Transverse colon (tissue), 4 donors: ENCODE results near the gene PACRG. TPM values are rescaled to one million over a fixed set of nuclear protein-coding genes. Genes with fewer than 3 reads are reported as not detected.

Experiments used
- DNase-seq: peaks from one replicate; pipeline ENCODE4 v3.0.0-alpha.2; 2019
- H3K27ac ChIP-seq, 4 donors: fragments of 200-600 bp; sonication (generic); 2 replicates each; pipeline ENCODE4 v1.5.1; 2016 to 2018; ENCODE audit warnings: inconsistent platforms in 4 of 4
- H3K27me3 ChIP-seq: fragments of 200-600 bp; sonication (generic); 2 replicates; pipeline ENCODE4 v1.5.1; 2017; ENCODE audit warnings: inconsistent platforms
- H3K36me3 ChIP-seq, 4 donors: fragments of 200-600 bp; sonication (generic); 2 replicates each; pipeline ENCODE4 v1.5.1; 2017 to 2019; ENCODE audit warnings: inconsistent platforms in 4 of 4
- H3K4me1 ChIP-seq, 4 donors: fragments of 200-600 bp; sonication (generic); 2 replicates each; pipeline ENCODE4 v1.5.1; 2017 to 2020; ENCODE audit warnings: inconsistent platforms in 4 of 4
- H3K4me3 ChIP-seq, 4 donors: fragments of 200-600 bp; sonication (generic); 1 replicate in 1 of 4; 2 replicates in 3 of 4; pipeline versions ENCODE4 v1.5.1 to v1.6.1; 2017 to 2019; ENCODE audit warnings: inconsistent platforms in 4 of 4
- H3K9me3 ChIP-seq, 2 donors: fragments of 200-600 bp; sonication (generic); 2 replicates each; pipeline ENCODE4 v1.5.1; 2017 to 2019; ENCODE audit warnings: inconsistent platforms in 2 of 2
- CTCF ChIP-seq, 5 experiments: fragments of 200-600 bp in 3 of 5; fragments of 450-650 bp in 2 of 5; sonication (generic) in 3 of 5; IDR thresholded peaks; 1 replicate in 2 of 5; 2 replicates in 3 of 5; pipeline ENCODE4 v1.5.1; 2016 to 2017; ENCODE audit warnings: antibody characterized with exemption in 5 of 5, inconsistent platforms in 3 of 5, mild to moderate bottlenecking in 2 of 5, moderate library complexity in 1 of 5
- EP300 ChIP-seq: sonication (generic); formaldehyde crosslinking; IDR thresholded peaks from one replicate; pipeline ENCODE4 v1.6.1; 2017; ENCODE audit warnings: antibody characterized with exemption, low read depth
- POLR2A ChIP-seq: fragments of 450-650 bp; IDR thresholded peaks from one replicate; pipeline ENCODE4 v1.6.1; 2016; ENCODE audit warnings: antibody characterized with exemption, mild to moderate bottlenecking, moderate library complexity
- POLR2AphosphoS5 ChIP-seq, 3 donors: sonication (generic); formaldehyde crosslinking; IDR thresholded peaks; one replicate each; pipeline ENCODE4 v1.6.1; 2016; ENCODE audit warnings: antibody characterized with exemption in 3 of 3
- WGBS, 2 donors: methylation state at CpG; one replicate each; pipeline ENCODE4 v1.1.5; 2018; ENCODE audit warnings: low coverage in 1 of 2; 5-methylcytosine and 5-hydroxymethylcytosine counted together
- in situ Hi-C, 4 donors: fragments of 200-750 bp; cut with MboI; loops; one replicate each; pipeline versions ENCODE4 v1.15.0 to v1.15.1; 2017; ENCODE audit warnings: low sequenced_read_pairs in 3 of 4, low pct_ligation_motif_present in 1 of 4, low pct_unique_long_range_greater_than_20kb in 1 of 4
- intact Hi-C: fragments of 100-400 bp; cut with DNase I; formaldehyde crosslinking; loops from one replicate; pipeline ENCODE4 v1.15.1; 2023; ENCODE audit warnings: low total_unique reads
- total RNA-seq, 4 donors: library from RNA; depleted of rRNA; stranded (reverse); fragments of >200 nt; gene quantifications; one replicate each; pipeline ENCODE4 v1.1.0, GENCODE V29; 2016

Gene PACRG
- total RNA-seq, 4 donors from 2014 or later, result 1.2 to 13.8 (median 1.4) TPM; not detected in 1

- no peak for TF ChIP-seq POLR2AphosphoS5 (IDR thresholded peaks at IDR 0.05)
- no peak overlapping the region for H3K4me3 ChIP-seq
- in situ Hi-C loops, result no loop called here
- no peak for DNase-seq
- no peaks in the 10 kb centered on the region for H3K9me3 ChIP-seq
- H3K36me3 ChIP-seq, result no peaks in the 10 kb centered on the region
- H3K4me1 ChIP-seq, result no peaks in the 10 kb centered on the region
- H3K27me3 ChIP-seq, result no peaks in the 10 kb centered on the region
- no peak overlapping the region for H3K27ac ChIP-seq
- intact Hi-C loops, result no loop called here
- WGBS, 2 donors, result 84 to 86% methylated on average over 6 to 7 of the region's 7 CpGs
Observed at GRCh38 chr6:163182696-163183095, 454.9 kb downstream of the PACRG start.

DNA sequence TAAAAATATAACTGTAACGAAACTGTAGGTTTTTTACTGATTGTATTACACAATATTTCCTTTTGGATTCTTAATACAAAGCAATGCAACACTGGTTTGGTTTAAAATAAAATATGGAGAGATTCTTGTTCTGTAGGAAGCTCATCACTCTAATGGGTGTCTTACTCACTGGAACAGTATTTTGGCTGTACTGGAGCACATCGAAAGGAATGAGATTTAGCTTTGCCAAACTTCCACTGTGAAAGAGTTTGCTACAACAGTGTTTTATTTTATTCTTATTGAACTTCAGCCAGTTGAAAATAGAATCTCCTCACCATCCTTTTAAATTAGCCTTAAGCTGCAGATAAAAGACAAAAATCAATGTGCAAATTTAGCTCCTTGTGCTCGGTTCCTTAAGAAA is 456.0 kb downstream of the PACRG start:
- no peak for DNase-seq
- WGBS, 2 donors, result 51 to 65% methylated on average over 3 of the region's 3 CpGs
- no peak for TF ChIP-seq CTCF (IDR thresholded peaks at IDR 0.05)
- no peak for TF ChIP-seq POLR2AphosphoS5 (IDR thresholded peaks at IDR 0.05)
- TF ChIP-seq EP300, result no peak
- TF ChIP-seq POLR2A, result no peak
- Histone ChIP-seq H3K27me3 (no peaks in the 10 kb centered on the region), H3K4me1 (no peaks in the 10 kb centered on the region), H3K4me3 (no peak overlapping the region), H3K9me3 (no peaks in the 10 kb centered on the region), H3K27ac (no peak overlapping the region), H3K36me3 (no peaks in the 10 kb centered on the region)
- in situ Hi-C loops, result no loop called here
- intact Hi-C loops, result no loop called here

DNA sequence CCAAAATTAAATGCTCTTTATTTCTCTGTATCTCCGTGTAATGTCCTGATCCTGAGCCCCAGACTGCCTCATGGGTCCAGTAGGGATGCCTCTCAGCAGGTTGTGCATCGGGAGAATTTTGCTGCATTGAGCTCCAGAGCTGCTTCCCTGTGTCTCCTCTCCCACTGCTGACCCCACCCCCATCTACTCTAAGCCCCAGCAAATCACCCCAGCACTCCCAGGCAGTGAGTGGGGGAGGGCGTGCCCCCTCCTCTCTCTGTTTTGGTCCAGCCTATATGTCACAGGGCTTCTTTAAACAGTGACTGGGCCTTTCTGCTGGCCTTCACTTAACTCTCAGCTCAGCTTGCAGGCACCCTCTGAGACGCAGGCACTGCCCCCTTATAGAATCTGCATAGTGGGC is 458.0 kb downstream of the PACRG start:
- intact Hi-C loops (no loop called here), in situ Hi-C loops (no loop called here)
- DNase-seq, result no peak
- no peaks in the 10 kb centered on the region for H3K27me3 ChIP-seq
- H3K36me3 ChIP-seq, result no peaks in the 10 kb centered on the region
- no peaks in the 10 kb centered on the region for H3K4me1 ChIP-seq
- 65 to 88% methylated on average over 3 to 4 of the region's 4 CpGs for WGBS, 2 donors
- TF ChIP-seq CTCF (IDR thresholded peaks at IDR 0.05), result no peak
- TF ChIP-seq EP300, result no peak
- no peak for TF ChIP-seq POLR2AphosphoS5 (IDR thresholded peaks at IDR 0.05)
- no peak for TF ChIP-seq POLR2A
- H3K27ac ChIP-seq, result no peak overlapping the region
- no peak overlapping the region for H3K4me3 ChIP-seq
- H3K9me3 ChIP-seq, result no peaks in the 10 kb centered on the region

GRCh38 chr6:163186527-163186926 is 458.8 kb downstream of the PACRG start:
- TF ChIP-seq POLR2AphosphoS5 (IDR thresholded peaks at IDR 0.05) (no peak), EP300 (no peak), POLR2A (no peak), CTCF (IDR thresholded peaks at IDR 0.05) (no peak)
- in situ Hi-C loops (no loop called here), intact Hi-C loops (no loop called here)
- H3K27me3 ChIP-seq, result no peaks in the 10 kb centered on the region
- no peak for DNase-seq
- H3K4me3 ChIP-seq, result no peak overlapping the region
- H3K9me3 ChIP-seq, result no peaks in the 10 kb centered on the region
- no peak overlapping the region for H3K27ac ChIP-seq
- 93 to 100% methylated on average over 1 to 14 of the region's 14 CpGs for WGBS, 2 donors
- no peaks in the 10 kb centered on the region for H3K4me1 ChIP-seq
- H3K36me3 ChIP-seq, result no peaks in the 10 kb centered on the region

GRCh38 chr6:163187201-163187600 is 459.4 kb downstream of the PACRG start:
- in situ Hi-C loops, result no loop called here

More at GRCh38 chr6:163187201-163187600, 459.4 kb downstream of the PACRG start:
- TF ChIP-seq POLR2AphosphoS5 (IDR thresholded peaks at IDR 0.05) (no peak), CTCF (IDR thresholded peaks at IDR 0.05) (no peak), POLR2A (no peak), EP300 (no peak)
- Histone ChIP-seq H3K27ac (no peak overlapping the region), H3K9me3 (no peaks in the 10 kb centered on the region), H3K4me1 (no peaks in the 10 kb centered on the region), H3K36me3 (no peaks in the 10 kb centered on the region), H3K27me3 (no peaks in the 10 kb centered on the region), H3K4me3 (no peak overlapping the region)
- intact Hi-C loops, result no loop called here
- no peak for DNase-seq
- 86 to 92% methylated on average over 9 to 17 of the region's 17 CpGs for WGBS, 2 donors
